HG03439 (cell line): ENCODE results near the gene SLC41A1.
"Not testable (repeated sequence)": the region's sequence is repeated elsewhere in the genome, so short reads cannot be mapped to it uniquely, and the experiment has no call there.

Source experiments
- ATAC-seq: cut with Tn5 transposase; IDR thresholded peaks from one replicate; pipeline ENCODE4 v1.9.1; 2021; ENCODE audit warnings: mild to moderate bottlenecking, moderate library complexity; ENCODE audit not compliant: unreplicated experiment

SLC41A1 gene

DNA sequence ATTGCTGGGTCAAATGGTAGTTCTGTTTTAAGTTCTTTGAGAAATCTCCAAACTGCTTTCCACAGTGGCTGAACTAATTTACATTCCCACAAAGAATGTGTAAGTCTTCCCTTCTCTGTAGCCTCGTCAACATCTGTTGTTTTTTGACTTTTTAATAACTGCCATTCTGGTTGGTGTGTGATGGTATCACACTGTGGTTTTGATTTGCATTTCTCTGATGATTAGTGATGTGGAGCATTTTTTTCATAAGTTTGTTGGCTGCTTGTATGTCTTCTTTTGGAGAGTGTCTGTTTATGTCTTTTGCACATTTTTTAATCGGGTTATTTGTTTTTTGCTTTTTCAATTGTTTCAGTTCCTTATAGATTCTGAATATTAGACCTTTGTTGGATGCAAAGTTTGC, 10.3 kb upstream of the SLC41A1 start:
- ATAC-seq: not testable (repeated sequence)

DNA sequence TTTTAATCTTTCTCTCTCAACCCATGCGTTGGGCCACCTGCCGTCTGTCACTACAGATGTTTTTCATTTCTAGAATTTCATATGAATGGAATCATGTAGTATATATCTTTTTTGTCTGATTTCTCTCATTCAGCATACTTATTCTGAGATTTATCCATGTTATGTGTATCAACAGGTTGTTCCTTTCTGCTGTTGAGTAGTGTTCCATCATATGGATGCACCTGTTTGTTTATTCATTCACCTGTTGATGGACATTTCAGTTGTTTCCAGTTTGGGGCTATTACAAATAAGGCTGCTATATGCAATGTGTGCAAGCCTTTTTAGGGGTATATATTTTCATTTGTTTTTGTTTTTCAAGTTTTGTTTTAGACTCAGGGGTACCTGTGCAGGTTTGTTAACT, 9.4 kb upstream of the SLC41A1 start:
- ATAC-seq: no peak

DNA sequence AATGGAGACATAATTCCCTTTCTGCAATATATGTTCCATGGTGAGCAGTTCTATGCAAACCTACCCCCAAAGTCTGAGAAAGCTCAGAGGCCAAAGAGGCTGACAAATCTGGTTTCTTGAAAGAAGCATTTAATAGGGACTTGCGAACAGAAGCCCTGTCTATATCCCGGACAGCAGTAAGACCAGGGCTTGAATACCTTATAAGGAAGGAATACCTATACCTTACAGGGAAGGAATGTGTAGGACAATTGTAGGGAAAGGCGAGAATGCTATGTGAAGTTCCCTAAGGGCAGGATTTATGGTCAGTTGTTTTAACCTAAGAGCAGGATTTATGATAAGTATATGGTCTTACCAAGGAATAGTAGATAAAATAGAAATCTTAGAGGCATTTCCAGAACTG, 5.0 kb upstream of the SLC41A1 start:
- no peak for ATAC-seq

DNA sequence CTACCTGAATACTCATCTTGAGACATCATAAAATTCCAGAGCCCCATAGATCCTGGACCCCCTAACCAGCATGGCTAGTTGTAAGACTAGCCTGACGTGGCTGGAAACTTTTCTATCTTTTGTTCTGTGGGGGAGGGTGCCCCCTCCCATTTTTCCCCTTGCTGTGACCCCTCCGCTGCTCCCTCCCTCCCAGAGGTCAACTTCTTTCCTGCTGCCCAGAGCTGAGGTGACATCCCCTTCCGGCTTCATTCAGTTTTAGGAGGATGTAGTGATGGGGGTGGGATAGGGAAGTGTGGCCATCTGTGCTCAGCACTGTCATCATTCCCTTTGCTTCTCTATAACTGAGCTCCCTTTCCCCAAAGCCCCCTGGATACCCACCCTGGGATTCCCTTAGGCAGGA, 4.4 kb upstream of the SLC41A1 start:
- no peak for ATAC-seq

DNA sequence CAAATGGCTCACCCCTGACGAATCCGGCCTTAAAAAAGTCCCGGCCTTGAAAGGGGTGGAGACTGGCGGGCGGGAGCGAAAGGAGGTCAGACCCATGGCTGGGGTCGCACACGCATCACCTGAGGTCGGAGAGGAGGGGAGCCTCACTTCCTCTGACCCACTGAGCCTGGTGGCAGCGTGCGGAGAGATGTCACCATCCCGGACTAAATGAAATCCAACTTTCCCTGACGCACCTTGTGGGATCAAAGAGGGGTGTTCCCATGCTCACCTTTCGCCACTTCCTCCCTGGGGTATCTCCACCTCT, 709 bp upstream of the SLC41A1 start:
- no peak for ATAC-seq

DNA sequence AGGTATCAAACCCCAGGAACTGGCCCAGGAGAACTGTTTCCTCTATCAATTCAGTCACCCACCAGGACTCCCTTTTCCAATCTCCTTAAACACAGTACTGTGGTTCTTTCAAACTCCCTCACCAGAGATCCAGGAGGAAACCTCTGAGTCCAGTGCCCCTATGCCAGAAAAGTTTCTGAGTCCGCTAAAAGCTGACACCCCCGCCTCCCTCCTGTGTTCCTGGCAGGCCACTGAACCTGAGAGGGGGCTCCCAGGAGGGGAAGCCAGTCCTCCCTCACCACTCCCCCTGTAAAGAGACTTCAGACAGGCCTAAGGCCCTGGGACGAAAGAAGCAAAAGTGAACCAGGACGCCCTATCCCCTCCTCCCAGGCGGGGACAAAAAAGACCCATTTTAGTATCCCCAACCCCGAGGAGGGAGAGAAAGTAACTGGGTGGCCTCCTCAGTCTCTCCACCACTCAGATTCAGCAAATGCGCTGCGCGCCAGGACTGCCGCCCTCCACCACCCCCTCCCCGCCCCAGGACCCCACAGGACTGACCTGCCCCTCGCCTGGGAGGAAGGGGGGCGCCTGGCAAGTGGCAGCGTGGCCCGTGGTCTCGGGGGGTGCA, 624 bp downstream of the SLC41A1 start:
- ATAC-seq: no peak

DNA sequence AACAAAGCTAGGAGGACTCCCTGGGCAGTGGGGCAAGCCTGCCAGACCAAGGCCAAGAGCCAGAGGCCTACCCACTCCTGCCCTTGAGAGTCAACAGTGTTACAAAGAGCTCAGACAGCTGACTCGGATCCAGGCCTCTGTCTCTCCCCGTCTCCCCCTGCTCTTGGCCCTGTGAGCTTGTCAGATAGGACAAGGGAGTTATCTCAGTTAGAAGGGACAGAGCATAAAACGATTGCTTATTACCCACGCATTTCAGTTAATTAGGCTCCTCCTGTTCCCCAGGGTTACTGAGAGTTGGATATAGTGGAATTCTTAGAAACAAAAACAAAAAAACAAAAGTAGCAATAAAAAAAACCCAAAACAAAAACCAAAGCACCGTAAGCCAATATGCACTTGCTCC, 1.3 kb downstream of the SLC41A1 start:
- ATAC-seq: no peak

DNA sequence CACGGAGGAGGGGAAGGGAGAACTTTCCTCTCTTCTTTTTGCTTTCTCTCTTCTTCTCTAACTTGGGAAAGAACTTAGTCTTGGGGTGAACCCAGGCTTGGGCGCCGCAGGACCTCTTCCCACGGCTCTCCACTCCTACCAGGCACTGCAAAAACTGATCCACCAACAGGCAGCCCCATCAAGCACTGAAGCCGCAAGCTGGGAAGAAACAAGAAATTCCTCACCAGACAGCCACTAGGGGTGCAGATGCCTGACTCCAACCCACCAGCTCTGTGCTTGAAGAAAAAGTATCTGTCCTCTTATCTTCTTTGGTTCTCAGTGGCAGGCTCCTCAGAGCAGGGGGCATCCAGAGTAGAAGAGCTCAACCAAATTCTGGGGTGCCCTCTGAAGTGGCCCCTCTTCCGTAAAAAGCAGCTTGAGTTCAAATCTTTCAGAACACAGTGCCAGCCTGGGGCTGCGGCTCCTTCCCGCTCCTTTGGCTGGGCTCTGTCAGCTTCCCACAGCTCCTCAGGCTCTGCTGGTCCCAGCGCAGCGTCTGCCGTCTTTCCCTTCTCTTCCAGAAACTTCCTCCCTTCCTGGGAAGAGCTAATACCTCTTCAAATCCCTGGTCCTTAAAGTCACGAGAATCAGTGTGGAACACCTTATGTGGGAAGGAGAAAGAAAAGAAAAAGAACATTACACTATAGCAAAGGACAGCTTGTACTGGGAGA, 2.4 kb downstream of the SLC41A1 start:
- no peak for ATAC-seq

DNA sequence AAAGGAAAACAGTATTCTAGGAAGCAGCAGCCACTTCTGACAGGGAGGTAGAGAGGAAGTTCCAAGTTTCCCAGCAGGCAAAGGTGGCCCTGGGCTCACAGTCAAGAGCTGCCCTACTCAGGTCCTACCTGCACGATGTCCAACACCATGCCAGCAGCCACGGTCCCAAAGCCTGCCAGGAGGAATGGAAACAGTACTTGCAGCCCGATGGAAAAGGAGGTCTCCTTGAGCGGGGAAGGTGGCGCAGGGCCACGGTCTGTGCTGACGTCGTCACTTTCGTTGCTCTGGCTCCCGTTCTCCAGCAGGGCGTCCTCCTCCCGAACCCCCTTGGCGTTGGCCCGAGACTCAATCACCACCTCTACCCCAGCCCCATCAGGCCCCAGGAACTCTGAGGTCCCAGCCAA, 3.1 kb downstream of the SLC41A1 start:
- no peak for ATAC-seq

DNA sequence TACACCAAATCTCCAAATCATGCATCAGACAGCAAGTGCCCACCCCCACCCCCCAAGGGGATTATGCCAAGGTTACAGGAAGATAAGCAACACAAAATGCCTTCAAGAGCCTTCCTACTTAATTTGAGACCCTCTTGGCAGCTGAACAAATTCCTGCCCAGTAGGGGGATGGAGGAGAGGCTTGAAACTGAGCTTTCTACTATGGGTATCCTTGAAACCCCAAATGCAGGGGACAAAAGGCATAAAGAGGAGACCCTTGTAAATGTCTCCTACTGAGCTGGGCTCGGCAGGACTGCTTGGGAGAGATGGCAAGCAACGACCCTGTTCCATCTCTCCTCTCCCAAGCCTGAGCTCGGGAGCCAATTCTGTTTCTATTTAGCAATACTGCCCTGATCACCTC, 3.5 kb downstream of the SLC41A1 start:
- no peak for ATAC-seq

DNA sequence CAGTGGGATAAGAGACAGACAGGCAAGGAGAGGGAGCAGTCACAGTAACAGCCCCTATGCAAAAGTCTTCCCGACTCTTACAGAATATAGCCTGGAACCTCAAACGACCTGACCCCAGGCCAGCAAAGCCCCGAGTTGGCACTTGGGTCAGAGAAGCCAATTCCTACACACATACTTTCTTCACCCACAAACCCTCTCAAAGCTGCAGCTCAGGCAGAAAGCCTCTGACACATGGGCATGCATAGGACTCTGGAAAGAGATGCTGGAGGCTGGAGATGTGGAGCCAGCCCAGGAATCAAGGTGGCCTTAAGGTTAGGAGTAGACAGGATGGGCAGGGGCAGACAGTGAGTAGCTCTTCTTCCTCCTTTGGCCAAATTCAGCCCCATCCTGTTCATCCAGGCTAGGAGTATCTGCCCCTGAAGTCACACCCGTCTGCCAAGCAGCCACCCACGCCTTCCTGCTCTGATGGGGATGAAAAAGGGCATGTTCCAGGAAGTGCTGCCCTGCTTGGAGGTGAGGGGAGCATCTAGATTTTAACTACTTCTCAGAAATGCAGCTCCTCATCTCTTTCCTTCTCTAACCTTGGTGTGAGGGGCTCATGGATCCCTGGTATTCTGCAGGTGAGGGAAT, 7.8 kb downstream of the SLC41A1 start:
- ATAC-seq: no peak

DNA sequence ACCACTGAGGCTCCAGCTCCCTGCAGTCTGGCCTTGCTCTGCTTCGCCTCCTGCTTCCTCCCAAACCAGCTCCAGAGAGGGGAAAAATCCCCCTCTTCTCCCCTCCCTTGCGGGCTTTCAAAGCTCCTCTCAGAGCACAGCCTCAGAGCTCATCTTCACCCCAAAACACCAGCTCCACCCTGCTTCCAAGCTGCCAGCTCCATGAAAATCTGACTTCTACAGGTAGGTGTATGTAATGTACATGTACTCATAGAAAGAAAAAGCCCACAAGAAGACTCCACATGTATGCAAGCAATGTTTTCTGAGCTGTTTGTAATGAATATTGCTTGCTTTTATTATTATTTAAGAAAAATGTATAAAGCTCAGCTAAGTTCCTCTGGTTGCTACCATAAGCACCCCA, 8.4 kb downstream of the SLC41A1 start:
- no peak for ATAC-seq

DNA sequence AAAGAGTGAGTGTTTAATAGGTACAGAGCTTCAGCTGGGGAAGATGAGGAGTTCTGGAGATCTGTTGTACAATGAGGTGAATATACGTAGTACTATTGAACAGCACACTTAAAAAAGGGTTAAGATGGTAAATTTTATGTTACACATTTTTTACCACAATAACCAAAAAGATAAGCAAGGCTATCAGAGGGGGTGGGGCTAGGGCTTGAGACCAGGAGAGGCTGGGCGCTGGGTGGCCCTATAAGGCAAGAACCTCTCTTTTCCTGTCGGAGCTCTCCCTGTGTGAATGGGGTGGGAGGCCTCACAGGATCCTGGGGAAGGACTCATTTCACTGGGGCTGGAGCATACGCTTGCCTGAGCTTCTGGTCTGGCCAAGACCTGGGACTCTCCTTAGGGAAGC, 9.0 kb downstream of the SLC41A1 start:
- no peak for ATAC-seq

DNA sequence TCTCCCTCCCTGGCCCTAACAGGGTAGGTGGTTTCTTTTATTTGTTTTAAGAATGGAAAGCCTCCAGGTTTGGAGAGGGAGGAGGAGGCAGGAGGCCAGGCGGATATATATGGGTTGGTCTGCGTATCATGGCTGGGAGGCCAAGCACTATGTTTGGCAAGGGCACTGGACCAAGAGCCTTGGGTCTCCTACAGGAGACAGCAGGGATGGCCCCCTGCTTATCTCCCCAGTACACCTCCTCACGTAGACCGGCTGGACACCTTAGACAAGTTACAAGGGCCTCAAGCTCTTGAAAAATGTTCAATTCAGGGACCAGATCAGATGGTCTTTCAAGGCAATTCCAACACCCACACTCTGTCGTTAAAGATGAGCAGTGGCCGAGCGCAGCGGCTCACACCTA, 10.9 kb downstream of the SLC41A1 start:
- no peak for ATAC-seq

DNA sequence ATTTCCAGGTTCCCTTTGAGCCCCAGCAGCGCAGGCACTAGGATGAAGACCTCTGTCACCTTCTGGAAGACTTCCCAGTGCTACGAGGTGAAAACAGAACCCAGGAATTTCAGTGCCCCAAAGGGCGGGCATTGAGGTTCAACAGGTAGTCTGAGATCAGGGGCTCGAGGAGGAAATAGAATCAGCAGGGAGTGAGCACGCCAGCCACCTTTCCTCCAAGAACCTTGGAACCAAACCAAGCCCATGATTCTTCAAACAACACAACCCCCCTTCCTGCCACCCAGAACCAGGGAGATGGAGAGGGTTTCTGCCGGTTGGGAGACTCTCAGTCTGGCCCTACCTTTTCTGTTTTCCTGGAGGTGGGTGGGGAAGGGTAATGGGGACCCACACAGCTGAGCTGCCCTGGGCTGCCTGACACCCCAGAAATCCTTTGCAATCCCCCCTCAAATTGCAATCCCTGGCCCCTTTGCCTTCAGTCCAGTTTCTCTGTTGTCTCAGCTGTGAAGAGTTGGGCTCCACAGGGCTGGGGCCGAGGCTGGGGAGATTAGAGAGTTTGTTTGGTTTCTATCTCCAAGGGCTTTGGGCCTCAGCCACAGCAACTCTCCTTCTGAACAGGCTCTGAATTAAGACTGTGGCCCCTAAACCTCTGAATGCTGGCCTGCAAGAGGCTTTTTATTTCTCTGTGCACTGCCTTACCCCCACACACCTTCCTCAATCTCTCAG, 11.9 kb downstream of the SLC41A1 start:
- ATAC-seq: no peak

DNA sequence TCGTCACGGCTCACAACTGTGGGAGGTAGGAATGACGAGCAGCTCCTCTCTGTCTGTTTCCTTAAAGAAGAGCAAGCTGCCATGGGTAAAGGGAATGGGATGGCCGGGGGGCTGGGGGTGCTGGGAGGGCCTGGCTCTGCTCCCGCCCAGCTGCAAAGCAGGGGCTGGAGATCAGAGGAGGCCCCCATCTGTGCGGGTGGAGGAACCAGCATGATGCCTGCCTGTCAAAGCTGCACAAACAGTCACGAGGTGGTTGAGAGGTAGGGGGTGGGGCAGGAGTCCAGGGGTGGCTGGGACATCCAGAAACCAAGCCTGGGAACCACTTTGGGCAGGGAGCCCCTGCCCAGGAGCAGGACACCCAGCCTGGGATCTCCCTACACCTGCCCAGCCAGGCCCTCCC, 12.6 kb downstream of the SLC41A1 start:
- no peak for ATAC-seq

DNA sequence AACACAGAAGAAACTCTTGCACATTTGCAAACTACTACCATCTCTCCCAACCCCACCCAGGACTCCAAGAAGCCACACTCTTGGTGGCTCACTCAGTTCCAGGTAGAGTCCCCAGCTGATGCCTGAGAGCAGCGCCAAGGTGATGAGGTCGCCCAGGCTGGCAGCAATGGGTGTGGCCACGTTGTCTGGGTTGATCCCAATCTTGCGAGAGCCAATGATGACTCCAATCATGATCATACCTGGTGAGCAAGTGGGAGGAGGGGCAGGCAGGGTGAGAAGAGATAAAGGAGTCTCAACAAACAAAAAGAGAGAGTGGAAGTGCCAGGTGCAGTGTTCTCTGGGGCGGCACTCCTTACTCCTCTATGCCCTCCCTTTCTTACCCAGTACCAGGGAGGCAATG, 14.4 kb downstream of the SLC41A1 start:
- no peak for ATAC-seq

DNA sequence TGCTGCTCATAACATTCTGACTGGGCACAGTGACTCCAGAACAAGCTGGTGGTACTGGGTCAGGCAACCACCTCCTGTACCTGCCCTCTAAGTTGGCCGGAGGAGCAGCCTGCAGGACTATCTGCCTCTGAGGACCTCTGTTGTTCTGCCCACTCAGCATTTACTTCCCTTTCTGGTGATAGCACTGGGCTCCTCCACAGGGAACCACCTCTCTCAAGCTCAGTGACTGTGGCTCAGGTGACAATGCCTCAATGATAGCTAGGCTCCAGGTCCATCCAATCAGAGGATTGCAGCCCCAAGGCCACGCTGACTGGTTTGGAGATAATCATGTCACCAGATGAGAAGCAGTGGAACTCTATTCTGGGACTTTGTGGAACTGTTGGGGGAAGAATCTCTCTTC, 15.8 kb downstream of the SLC41A1 start:
- ATAC-seq: no peak

DNA sequence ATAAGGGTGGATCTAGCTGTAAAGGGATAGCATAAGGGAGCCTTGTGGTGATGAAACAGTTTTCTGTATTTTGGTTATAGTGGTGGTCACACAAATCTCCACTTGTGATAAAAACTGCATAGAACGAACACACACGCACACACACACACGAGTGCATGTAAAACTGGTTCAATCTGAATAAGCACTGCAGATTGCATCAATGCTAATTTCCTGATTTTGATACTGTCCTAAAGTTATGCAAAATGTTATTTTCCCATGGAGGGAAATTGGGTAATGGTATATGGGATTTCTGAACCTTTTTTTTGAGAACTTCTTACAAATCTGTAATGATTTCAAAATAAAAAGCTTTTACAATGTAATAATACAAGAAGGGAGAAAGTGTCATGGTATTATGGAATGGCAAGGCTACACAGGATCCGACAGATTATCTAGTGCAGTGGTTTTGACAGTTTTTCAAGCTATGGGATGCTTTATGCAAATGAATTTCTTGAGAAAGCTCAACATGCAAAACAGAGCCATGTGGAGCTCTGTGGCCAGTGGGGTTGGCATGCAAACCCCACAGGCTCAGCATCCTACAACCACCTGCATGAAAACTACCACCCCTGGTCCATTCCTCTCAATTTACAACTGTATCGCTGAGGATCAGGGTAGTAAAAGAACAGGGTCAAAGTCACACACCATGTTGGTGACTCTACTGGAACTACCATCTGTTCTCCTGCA, 18.8 kb downstream of the SLC41A1 start:
- ATAC-seq: no peak

DNA sequence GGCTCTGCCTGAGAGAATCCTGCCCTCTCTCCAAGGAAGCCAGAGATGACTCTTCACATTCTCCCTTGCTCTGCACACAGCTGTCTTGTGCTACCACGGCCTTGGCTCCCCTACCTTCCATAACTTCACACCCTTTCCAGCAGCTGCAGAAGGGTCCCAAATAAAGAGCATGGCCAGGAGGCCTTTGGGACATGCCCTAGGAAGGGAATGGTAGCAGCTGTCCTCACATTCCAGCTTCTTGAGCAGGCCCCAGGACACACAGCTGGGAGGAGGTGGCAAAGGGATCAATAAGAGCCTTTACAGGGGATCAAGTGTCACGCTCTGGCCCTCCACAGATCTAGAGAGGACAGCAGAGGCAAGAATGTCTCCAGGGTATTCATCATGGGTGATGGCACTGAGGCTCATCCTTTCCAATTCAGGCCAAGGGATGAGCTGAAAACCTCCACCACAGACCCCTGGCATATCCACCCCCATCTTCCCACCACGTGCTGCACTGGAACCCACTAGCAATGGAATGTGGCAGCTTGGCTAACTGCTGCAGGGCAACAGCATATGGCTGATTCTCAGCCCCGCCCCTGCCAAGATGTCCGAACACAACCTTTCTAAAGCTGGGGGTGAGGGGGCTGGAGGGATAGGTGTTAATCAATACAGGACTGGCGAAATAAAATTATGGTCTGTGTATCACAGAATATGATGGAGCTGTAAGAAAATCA, 19.9 kb downstream of the SLC41A1 start:
- ATAC-seq: no peak

DNA sequence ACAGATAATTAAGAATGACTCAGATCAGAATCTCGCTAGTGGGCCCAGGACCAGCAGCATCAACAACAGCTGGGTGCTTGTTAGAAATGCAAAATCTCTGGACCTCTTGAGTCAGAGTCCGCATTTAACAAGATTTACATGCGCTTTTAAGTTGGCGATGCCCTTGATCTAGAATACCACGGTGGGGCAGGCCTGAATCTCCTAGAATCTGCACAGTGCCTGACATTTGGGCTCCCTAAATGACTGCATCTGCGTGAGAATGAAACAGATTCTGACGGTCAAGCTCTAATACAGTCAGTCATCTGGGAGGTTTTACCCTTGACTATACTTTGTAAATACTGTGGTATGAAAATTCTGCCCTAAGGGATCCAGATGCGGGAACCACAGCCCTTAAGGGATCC, 20.5 kb downstream of the SLC41A1 start:
- ATAC-seq: no peak
